ENCODE results near the gene AMDHD2.

The AMDHD2 gene

DNA sequence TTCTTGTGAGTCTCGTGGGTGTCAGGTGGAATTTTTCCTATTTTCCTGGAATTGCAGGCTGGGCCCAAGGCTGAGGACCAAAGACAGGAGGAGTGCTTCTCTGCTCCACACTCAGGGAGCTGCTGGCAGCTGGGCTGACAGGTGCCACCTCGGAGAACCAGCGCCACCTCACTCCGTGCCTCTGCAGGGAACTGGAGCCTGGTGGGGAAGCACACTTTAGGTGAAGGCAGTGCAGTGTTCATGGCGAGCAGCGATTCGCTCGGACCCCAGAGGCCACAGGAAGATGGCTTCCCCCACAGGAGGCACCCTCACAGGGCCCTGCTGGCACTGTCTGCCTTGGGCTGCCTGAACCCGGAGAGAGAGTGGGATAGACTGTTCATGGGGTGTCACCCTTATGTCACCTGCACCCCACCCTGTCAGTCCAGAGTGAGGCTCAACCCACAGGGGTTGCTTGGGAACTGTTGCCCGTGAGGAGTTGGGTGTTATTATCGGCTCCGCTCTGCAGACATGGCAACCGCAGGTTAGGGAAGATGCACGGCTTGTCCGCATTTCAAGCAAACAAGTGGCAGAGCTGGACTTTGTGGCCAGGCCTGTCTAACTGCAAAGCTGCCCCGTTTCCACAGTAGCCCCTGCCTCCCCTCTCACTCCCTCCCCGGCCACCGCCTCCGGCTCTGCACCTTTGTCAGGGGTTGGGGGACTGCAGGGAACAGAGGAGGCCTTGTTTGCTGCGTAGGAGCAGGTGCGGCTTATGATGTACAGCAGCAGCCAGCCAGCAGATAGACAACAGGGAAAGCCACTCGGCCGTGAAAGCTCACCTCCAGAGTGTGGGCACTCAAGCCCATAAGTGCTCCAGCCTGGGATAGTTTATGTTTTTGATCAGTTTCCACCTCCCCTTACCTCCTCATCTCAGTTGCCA is 29.7 kb upstream of the AMDHD2 start:
- Mint-ChIP-seq H3K27ac (no peak overlapping the region), H3K4me3 (no peak overlapping the region), H3K27me3 (no peaks in the 10 kb centered on the region), H3K9me3 (no peaks in the 10 kb centered on the region), H3K4me1 (peaks cover 23% of the 10 kb centered on the region)
- no peak for DNase-seq
- ATAC-seq, result no peak

DNA sequence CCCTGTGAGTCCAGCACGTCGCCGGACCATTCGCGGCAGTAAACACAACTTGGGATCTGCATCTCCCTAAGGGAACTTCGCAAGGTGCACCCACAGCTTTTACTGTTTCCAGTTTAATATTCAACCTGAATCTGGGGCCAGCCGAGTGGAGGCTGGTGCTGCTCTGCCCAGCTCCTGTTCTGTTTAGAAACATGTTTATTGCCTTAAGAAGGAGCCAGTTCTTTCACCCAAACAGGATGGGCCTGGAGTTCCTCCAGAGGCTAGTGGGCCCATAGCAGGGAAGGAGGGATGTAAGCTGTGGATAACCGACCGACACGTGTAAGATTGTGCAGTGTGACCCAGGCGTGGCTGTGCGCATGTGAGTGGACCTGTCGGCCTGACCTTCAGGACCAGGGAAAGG is 27.9 kb upstream of the AMDHD2 start:
- DNase-seq (no peak), ATAC-seq (no peak)
- Mint-ChIP-seq H3K27me3 (no peaks in the 10 kb centered on the region), H3K9me3 (no peaks in the 10 kb centered on the region), H3K27ac (peak overlapping the region in 1 of 2 donors; percentile 34), H3K4me3 (no peak overlapping the region), H3K4me1 (peaks cover 10% of the 10 kb centered on the region)

- Mint-ChIP-seq H3K4me3 (no peak overlapping the region), H3K27me3 (no peaks in the 10 kb centered on the region), H3K9me3 (no peaks in the 10 kb centered on the region), H3K27ac (peak overlapping the region in 1 of 2 donors; percentile 86), H3K4me1 (no peaks in the 10 kb centered on the region)
- ATAC-seq (no peak), DNase-seq (no peak)
These were observed 26.6 kb upstream of the AMDHD2 start for GRCh38 chr16:2493605-2494004.

- Mint-ChIP-seq H3K9me3 (no peaks in the 10 kb centered on the region), H3K4me3 (no peak overlapping the region), H3K27ac (no peak overlapping the region), H3K4me1 (no peaks in the 10 kb centered on the region), H3K27me3 (no peaks in the 10 kb centered on the region)
- no peak for ATAC-seq
- DNase-seq, result no peak
These were observed 25.6 kb upstream of the AMDHD2 start for GRCh38 chr16:2494616-2495015.

DNA sequence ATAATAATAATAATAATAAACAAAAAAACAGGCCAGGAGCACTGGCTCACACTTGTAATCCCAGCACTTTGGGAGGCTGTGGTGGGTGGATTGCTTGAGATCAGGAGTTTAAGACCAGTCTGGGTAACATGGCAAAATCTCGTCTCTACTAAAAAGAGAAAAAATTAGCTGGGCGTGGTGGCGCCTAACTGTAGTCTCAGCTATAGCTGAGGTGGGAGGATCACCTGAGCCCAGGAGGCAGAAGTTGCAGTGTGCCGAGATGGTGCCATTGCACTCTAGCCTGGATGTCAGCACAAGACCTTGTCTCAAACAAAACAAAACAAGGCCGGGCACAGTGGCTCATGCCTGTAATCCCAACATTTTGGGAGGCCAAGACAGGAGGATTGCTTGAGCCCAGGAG is 25.1 kb upstream of the AMDHD2 start:
- Mint-ChIP-seq H3K4me1 (no peaks in the 10 kb centered on the region), H3K4me3 (no peak overlapping the region), H3K9me3 (no peaks in the 10 kb centered on the region), H3K27me3 (no peaks in the 10 kb centered on the region), H3K27ac (no peak overlapping the region)
- DNase-seq, result no peak
- no peak for ATAC-seq

DNA sequence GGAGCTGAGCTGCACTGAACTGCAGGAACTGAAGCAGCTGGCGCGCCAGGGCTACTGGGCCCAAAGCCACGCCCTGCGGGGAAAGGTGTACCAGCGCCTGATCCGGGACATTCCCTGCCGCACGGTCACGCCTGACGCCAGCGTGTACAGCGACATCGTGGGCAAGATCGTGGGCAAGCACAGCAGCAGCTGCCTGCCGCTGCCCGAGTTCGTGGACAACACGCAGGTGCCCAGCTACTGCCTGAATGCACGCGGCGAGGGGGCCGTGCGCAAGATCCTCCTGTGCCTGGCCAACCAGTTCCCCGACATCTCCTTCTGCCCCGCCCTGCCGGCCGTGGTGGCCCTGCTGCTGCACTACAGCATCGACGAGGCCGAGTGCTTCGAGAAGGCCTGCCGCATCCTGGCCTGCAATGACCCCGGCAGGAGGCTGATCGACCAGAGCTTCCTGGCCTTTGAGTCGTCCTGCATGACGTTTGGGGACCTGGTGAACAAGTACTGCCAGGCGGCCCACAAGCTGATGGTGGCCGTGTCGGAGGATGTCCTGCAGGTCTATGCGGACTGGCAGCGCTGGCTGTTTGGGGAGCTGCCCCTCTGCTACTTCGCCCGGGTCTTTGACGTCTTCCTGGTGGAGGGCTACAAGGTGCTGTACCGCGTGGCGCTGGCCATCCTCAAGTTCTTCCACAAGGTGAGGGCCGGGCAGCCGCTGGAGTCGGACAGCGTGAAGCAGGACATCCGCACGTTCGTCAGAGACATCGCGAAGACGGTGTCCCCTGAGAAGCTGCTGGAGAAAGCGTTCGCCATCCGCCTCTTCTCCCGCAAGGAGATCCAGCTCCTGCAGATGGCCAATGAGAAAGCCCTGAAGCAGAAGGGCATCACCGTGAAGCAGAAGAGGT is 23.7 kb upstream of the AMDHD2 start:
- Mint-ChIP-seq H3K4me1 (no peaks in the 10 kb centered on the region), H3K4me3 (no peak overlapping the region), H3K9me3 (no peaks in the 10 kb centered on the region), H3K27ac (no peak overlapping the region), H3K27me3 (no peaks in the 10 kb centered on the region)
- ATAC-seq (no peak), DNase-seq (no peak)

DNA sequence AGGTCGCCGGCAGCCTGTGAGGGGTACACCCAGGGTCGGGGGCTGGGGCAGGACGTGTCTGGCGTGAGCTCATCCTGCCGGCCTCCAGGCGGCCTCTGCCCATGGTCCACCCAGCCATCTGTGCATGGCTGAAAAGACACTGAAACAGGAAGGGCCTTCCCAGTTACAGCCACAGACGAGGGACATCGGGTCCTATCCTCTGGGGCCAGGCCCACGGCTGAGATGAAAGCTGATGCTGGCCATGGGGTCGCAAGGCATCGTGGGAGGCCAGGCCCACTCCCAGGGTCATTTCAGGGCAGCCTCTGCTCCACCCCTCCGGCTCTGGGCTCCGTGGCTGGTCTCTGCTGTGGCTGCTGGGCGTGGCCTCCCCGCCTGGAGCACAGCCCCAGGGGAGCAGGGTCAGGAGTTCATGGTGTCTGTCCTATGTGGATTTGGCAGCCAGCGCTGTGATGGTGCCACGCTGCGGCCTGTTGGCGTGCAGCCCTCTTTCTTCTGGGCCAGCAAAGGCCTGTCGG is 23.0 kb upstream of the AMDHD2 start:
- Mint-ChIP-seq H3K4me1 (no peaks in the 10 kb centered on the region), H3K4me3 (no peak overlapping the region), H3K9me3 (no peaks in the 10 kb centered on the region), H3K27me3 (no peaks in the 10 kb centered on the region), H3K27ac (no peak overlapping the region)
- DNase-seq (no peak), ATAC-seq (no peak)

DNA sequence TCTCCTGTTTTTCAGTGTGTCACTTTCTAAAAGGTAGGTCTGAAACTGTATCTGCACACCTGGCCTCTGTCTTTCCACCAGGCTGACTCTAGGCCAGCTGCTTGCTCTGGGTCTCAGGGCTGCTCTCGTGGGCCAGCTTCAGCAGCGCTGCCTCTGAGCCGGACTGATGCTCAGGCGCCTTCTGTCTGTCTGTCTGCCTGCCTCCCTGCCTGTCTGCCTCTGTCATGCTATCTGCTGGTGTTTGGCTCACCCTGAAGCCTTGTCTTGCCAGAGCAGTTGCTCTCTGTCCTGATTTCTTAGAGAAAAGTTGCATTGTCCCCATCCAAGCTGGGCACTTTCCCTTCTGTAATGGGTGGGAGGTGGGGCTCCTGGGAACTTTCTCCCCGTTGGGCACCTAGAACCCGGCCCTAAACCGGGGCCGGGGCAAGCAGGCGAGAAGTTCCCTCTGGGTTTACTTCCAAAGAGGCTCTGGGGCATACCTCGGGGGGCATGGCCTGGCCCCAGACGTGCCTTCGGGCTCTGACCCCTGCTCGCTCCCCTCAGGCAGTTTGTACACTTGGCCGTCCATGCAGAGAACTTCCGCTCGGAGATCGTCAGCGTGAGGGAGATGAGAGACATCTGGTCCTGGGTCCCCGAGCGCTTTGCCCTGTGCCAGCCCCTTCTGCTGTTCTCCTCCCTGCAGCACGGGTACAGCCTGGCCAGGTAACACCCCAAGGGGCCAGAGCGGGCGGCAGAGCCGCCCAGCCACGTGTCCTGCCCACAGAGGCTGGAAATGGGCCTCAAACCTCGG is 22.3 kb upstream of the AMDHD2 start:
- no peak for DNase-seq
- ATAC-seq, result no peak
- H3K27ac Mint-ChIP-seq, result no peak overlapping the region
- H3K27me3 Mint-ChIP-seq, result no peaks in the 10 kb centered on the region
- H3K4me3 Mint-ChIP-seq, result no peak overlapping the region
- no peaks in the 10 kb centered on the region for H3K9me3 Mint-ChIP-seq
- no peaks in the 10 kb centered on the region for H3K4me1 Mint-ChIP-seq

- Mint-ChIP-seq H3K4me3 (no peak overlapping the region), H3K4me1 (no peaks in the 10 kb centered on the region), H3K9me3 (no peaks in the 10 kb centered on the region), H3K27ac (peak overlapping the region in 1 of 2 donors; percentile 65), H3K27me3 (no peaks in the 10 kb centered on the region)
- no peak for DNase-seq
- ATAC-seq, result no peak
These were observed 21.5 kb upstream of the AMDHD2 start for GRCh38 chr16:2498531-2499253.

DNA sequence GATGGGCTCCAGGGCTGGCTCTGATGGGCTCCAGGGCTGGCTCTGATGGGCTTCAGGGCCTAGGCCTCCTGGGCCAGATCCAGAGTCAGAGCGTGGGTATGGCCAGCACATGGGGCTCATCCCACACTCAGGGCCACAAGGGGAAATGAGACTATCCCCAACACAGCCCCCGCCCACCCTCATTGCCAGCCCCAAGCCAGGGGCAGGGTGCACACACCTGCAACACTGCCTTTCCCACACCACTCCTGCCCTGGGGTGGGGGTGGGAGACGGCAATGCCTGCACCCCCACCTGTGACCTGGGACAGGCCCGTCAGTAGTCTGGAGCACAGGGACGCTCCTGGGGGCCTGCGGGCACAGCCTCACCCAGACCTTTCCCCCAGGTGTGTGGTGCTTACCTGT is 20.7 kb upstream of the AMDHD2 start:
- Mint-ChIP-seq H3K9me3 (no peaks in the 10 kb centered on the region), H3K4me3 (no peak overlapping the region), H3K4me1 (no peaks in the 10 kb centered on the region), H3K27ac (no peak overlapping the region), H3K27me3 (no peaks in the 10 kb centered on the region)
- DNase-seq (no peak), ATAC-seq (no peak)

GRCh38 chr16:2499890-2500429 is 20.2 kb upstream of the AMDHD2 start:
- DNase-seq, result no peak
- H3K4me1 Mint-ChIP-seq, result no peaks in the 10 kb centered on the region
- no peaks in the 10 kb centered on the region for H3K27me3 Mint-ChIP-seq
- ATAC-seq, result no peak
- no peak overlapping the region for H3K4me3 Mint-ChIP-seq
- no peaks in the 10 kb centered on the region for H3K9me3 Mint-ChIP-seq
- H3K27ac Mint-ChIP-seq, result no peak overlapping the region

- peak; percentile 3 for ATAC-seq
- DNase-seq, result no peak
- H3K4me3 Mint-ChIP-seq, result no peak overlapping the region
These were observed 19.7 kb upstream of the AMDHD2 start for GRCh38 chr16:2500430-2500917.

GRCh38 chr16:2500918-2501750 is 19.0 kb upstream of the AMDHD2 start:
- no peak overlapping the region for H3K27ac Mint-ChIP-seq
- H3K9me3 Mint-ChIP-seq, result no peaks in the 10 kb centered on the region
- no peak overlapping the region for H3K4me3 Mint-ChIP-seq
- ATAC-seq, result peak; percentile 90
- peak; percentile 80 to 81 for DNase-seq
- no peaks in the 10 kb centered on the region for H3K4me1 Mint-ChIP-seq
- H3K27me3 Mint-ChIP-seq, result no peaks in the 10 kb centered on the region

More at GRCh38 chr16:2500430-2500917, 19.7 kb upstream of the AMDHD2 start:
- Mint-ChIP-seq H3K4me1 (no peaks in the 10 kb centered on the region), H3K27ac (no peak overlapping the region), H3K27me3 (no peaks in the 10 kb centered on the region), H3K9me3 (no peaks in the 10 kb centered on the region)

Data from stimulated activated naive CD8-positive, alpha-beta T cell treated with anti-CD3 and anti-CD28 coated beads, Interleukin-15, amount 100 ng/mL, for 72 hours (primary cell).